ENCODE data around the gene MOBP. TPM values are rescaled to one million over a fixed set of nuclear protein-coding genes. Genes with fewer than 3 reads are reported as not detected.

Gene MOBP
- total RNA-seq: not detected in 2 replicates

GRCh38 chr3:39467394-39468107, at the start of gene MOBP:
TSS of gene MOBP (plus strand) at chr3:39467680. CDS start at chr3:39502070, 34,390 bp downstream.

Other genes starting within 250 kb of the MOBP start
- under 0.01 TPM in 1 of 2 replicates, not detected in the other for gene CX3CR1, start 187.6 kb upstream of the MOBP start, total RNA-seq
- gene CCR8, start 138.0 kb upstream of the MOBP start, total RNA-seq: not detected in 2 replicates
- gene SLC25A38, start 84.3 kb upstream of the MOBP start, total RNA-seq: 23.0 and 25.9 TPM in 2 replicates
- gene RPSA, start 61.0 kb upstream of the MOBP start, total RNA-seq: 1,681 and 1,932 TPM in 2 replicates